Lower lobe of right lung (tissue), 2 donors: Measurements from ENCODE around the gene OLFML1. TPM values are rescaled to one million over a fixed set of nuclear protein-coding genes. Genes with fewer than 3 reads are reported as not detected.

Experiments
- ATAC-seq, 2 donors: fragments of 200-7000 bp; cut with Tn5 transposase; one replicate each; pipeline ENCODE4 v1.9.1; 2020 to 2022; ENCODE audit warnings: mild to moderate bottlenecking in 2 of 2, moderate library complexity in 2 of 2
- DNase-seq: peaks from one replicate; pipeline ENCODE4 v3.0.0-alpha.2; 2020
- H3K27ac ChIP-seq: fragments of 200-600 bp; one replicate; pipeline ENCODE4 v1.8.0; 2022
- H3K27me3 ChIP-seq: fragments of 200-600 bp; one replicate; pipeline ENCODE4 v1.8.0; 2022; ENCODE audit warnings: low read depth
- H3K36me3 ChIP-seq: fragments of 200-600 bp; one replicate; pipeline ENCODE4 v1.8.0; 2022; ENCODE audit warnings: mild to moderate bottlenecking
- H3K4me1 ChIP-seq: fragments of 200-600 bp; one replicate; pipeline ENCODE4 v1.8.0; 2022
- H3K4me3 ChIP-seq: fragments of 200-600 bp; one replicate; pipeline ENCODE4 v1.8.0; 2022; ENCODE audit warnings: mild to moderate bottlenecking
- H3K9me3 ChIP-seq: fragments of 200-600 bp; one replicate; pipeline ENCODE4 v1.8.0; 2022
- intact Hi-C: fragments of 100-400 bp; cut with DNase I; formaldehyde crosslinking; loops from one replicate; pipeline ENCODE4 v1.11.0; 2022
- long read RNA-seq: library from polyadenylated mRNA; unstranded; transcript quantifications from one replicate; pipeline ENCODE4 v2.0.0, GENCODE V29; 2021
- total RNA-seq: library from RNA; stranded (reverse); fragmentation: NEBNext Ultra II Directional; extraction: Animal tissue kit (Norgen Biotek cat#: 25700); gene quantifications from one replicate; pipeline ENCODE4 v1.2.1, GENCODE V29; 2021
- TF ChIP-seq, protein P1 (sequence below): fragments of 200-600 bp; IDR thresholded peaks from one replicate; pipeline ENCODE4 v1.8.0; 2022; ENCODE audit warnings: antibody characterized with exemption, mild to moderate bottlenecking
- donor health status: DM: no; HTN: yes; CAD: no; lungs with severe emphysema.

OLFML1 gene
- total RNA-seq: 23.2 TPM
- long read RNA-seq, transcript OLFML1-201 (3 exons, 2,792 nt): major isoform, 21 of 32 reads
- long read RNA-seq, partial matches to known transcripts: 4 of 32 reads
- long read RNA-seq, other reads (novel, unspliced or antisense): 2 of 32 reads

DNA sequence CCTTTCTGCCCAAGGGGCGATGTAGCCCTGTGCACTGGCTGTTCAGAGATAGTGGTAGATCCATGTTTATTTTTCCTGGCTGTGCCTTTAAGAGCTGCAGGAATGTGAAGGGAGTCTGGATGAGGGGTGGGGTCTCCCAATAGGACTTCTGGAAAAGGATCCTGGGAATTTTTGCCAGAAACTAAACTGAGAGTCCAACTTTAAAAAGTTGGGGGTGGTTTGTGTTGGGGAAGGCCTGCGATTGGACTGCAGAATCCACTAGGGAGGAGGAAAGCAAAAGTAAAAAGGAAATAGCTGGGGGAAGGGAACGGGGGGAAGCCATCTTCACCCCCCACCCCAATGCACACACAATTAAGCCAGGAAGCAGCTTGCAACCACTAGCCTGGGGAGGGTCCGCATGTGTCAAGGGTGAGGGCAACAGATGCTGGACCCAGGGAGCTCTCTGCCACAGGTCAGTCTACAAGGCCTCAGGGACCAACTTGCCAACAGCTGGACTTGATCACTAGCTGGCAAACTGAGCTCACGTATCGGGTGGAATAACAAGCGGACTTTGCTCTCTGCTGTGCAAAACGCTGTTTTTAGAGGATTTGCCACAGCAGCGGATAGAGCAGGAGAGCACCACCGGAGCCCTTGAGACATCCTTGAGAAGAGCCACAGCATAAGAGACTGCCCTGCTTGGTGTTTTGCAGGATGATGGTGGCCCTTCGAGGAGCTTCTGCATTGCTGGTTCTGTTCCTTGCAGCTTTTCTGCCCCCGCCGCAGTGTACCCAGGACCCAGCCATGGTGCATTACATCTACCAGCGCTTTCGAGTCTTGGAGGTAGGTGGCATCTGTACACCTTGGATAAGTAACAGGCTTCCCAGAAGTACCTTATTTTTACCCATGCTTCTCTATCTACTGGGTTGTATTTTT lies at the start of gene OLFML1:
OLFML1 (plus strand) TSS at position 321 of the 912 bp plus-strand sequence; CDS start at position 691, 370 bp downstream.
- intact Hi-C loops: no loop called here
- DNase-seq (no peak), ATAC-seq (peak; percentile 9 to 29)
- H3K4me1 ChIP-seq: peaks cover 5% of the 10 kb centered on the region
- no peaks in the 10 kb centered on the region for H3K27me3 ChIP-seq
- H3K4me3 ChIP-seq: peak within 1 kb of the TSS; percentile 53
- TF ChIP-seq, protein P1, sequence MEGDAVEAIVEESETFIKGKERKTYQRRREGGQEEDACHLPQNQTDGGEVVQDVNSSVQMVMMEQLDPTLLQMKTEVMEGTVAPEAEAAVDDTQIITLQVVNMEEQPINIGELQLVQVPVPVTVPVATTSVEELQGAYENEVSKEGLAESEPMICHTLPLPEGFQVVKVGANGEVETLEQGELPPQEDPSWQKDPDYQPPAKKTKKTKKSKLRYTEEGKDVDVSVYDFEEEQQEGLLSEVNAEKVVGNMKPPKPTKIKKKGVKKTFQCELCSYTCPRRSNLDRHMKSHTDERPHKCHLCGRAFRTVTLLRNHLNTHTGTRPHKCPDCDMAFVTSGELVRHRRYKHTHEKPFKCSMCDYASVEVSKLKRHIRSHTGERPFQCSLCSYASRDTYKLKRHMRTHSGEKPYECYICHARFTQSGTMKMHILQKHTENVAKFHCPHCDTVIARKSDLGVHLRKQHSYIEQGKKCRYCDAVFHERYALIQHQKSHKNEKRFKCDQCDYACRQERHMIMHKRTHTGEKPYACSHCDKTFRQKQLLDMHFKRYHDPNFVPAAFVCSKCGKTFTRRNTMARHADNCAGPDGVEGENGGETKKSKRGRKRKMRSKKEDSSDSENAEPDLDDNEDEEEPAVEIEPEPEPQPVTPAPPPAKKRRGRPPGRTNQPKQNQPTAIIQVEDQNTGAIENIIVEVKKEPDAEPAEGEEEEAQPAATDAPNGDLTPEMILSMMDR: no peak
- H3K36me3 ChIP-seq: no peaks in the 10 kb centered on the region
- no peaks in the 10 kb centered on the region for H3K9me3 ChIP-seq
- H3K27ac ChIP-seq: peak within 1 kb of the TSS; percentile 60

GRCh38 chr11:7436146-7436545 lies 49.2 kb upstream of the OLFML1 start:
- TF ChIP-seq, protein P1: no peak
- H3K27me3 ChIP-seq: no peaks in the 10 kb centered on the region
- no peaks in the 10 kb centered on the region for H3K36me3 ChIP-seq
- H3K9me3 ChIP-seq: no peaks in the 10 kb centered on the region
- no peak for ATAC-seq
- H3K4me3 ChIP-seq: no peak overlapping the region
- intact Hi-C loops: no loop called here
- H3K27ac ChIP-seq: no peak overlapping the region
- peaks cover 8% of the 10 kb centered on the region for H3K4me1 ChIP-seq
- no peak for DNase-seq

DNA sequence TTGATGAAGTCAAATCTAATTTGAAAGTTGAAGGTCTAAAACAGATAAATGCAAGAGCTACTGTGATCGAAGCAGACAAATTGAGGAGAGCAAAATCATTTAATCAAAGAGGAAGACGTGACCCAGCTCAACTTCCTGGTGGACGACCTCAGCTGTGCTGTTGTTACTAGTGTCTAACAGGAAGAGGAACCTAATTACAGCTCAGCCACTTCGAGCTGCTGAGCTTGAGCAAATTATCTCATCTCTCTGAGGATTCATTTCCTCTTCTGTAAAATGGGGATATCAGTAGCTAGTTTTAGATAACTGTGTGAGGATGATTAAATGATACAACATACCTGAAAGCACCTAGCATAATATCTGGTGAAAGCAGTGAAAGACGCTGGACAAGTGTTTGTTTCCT lies 48.6 kb upstream of the OLFML1 start:
- no peaks in the 10 kb centered on the region for H3K36me3 ChIP-seq
- no peak for DNase-seq

GRCh38 chr11:7437696-7438095 lies 47.6 kb upstream of the OLFML1 start:
- Histone ChIP-seq H3K9me3 (no peaks in the 10 kb centered on the region), H3K4me1 (peaks cover 8% of the 10 kb centered on the region), H3K36me3 (no peaks in the 10 kb centered on the region), H3K4me3 (no peak overlapping the region), H3K27ac (no peak overlapping the region), H3K27me3 (peaks cover 4% of the 10 kb centered on the region)
- ATAC-seq (no peak), DNase-seq (no peak)
- TF ChIP-seq, protein P1: no peak
- intact Hi-C loops: no loop called here

More for the DNA sequence above, 48.6 kb upstream of the OLFML1 start:
- intact Hi-C loops: no loop called here
- Histone ChIP-seq H3K4me3 (no peak overlapping the region), H3K9me3 (no peaks in the 10 kb centered on the region), H3K27ac (no peak overlapping the region), H3K4me1 (peaks cover 8% of the 10 kb centered on the region), H3K27me3 (no peaks in the 10 kb centered on the region)
- peak; percentile 64 to 67 for ATAC-seq
- TF ChIP-seq, protein P1: no peak

- H3K4me1 ChIP-seq: peaks cover 8% of the 10 kb centered on the region
- H3K27me3 ChIP-seq: peaks cover 19% of the 10 kb centered on the region
- H3K27ac ChIP-seq: no peak overlapping the region
- no peak for ATAC-seq
- no peaks in the 10 kb centered on the region for H3K9me3 ChIP-seq
- TF ChIP-seq, protein P1: no peak
- DNase-seq: no peak
- intact Hi-C loops: no loop called here
- H3K36me3 ChIP-seq: no peaks in the 10 kb centered on the region
- H3K4me3 ChIP-seq: no peak overlapping the region
Observed at GRCh38 chr11:7439746-7440320, 45.5 kb upstream of the OLFML1 start.
